Breast epithelium (tissue), 4 donors: ENCODE measurements around the gene OCRL. TPM values are rescaled to one million over a fixed set of nuclear protein-coding genes. Genes with fewer than 3 reads are reported as not detected.

Source experiments
- DNase-seq, 2 donors: peaks; one replicate each; pipeline ENCODE4 v3.0.0-alpha.2; 2019; ENCODE audit warnings: low spot score in 2 of 2
- H3K27ac ChIP-seq, 2 donors: fragments of 200-600 bp; sonication (generic) in 1 of 2; one replicate each; pipeline ENCODE4 v1.5.1; 2016 to 2019; ENCODE audit warnings: mild to moderate bottlenecking in 1 of 2
- H3K27me3 ChIP-seq, 2 donors: fragments of 200-600 bp; sonication (generic) in 1 of 2; one replicate each; pipeline versions ENCODE4 v1.5.1 to v1.6.0; 2017 to 2019; ENCODE audit warnings: control low read depth in 1 of 2, mild to moderate bottlenecking in 1 of 2
- H3K36me3 ChIP-seq: fragments of 200-600 bp; one replicate; pipeline ENCODE4 v1.5.1; 2019
- H3K4me1 ChIP-seq, 2 donors: fragments of 200-600 bp; sonication (generic); one replicate each; pipeline ENCODE4 v1.5.1; 2016 to 2019; ENCODE audit warnings: control low read depth in 1 of 2
- H3K4me3 ChIP-seq, 3 donors: fragments of 200-600 bp; sonication (generic); 1 replicate in 2 of 3; 2 replicates in 1 of 3; pipeline ENCODE4 v1.5.1; 2016 to 2019; ENCODE audit warnings: mild to moderate bottlenecking in 3 of 3, moderate library complexity in 2 of 3
- H3K9me3 ChIP-seq, 2 donors: fragments of 200-600 bp; sonication (generic) in 1 of 2; one replicate each; pipeline ENCODE4 v1.5.1; 2016 to 2019; ENCODE audit warnings: control low read depth in 1 of 2
- CTCF ChIP-seq, 3 donors: fragments of 450-650 bp; IDR thresholded peaks; one replicate each; pipeline ENCODE4 v1.5.1; 2016 to 2017; ENCODE audit warnings: antibody characterized with exemption in 3 of 3, mild to moderate bottlenecking in 3 of 3, moderate library complexity in 3 of 3
- POLR2A ChIP-seq: fragments of 450-650 bp; IDR thresholded peaks from one replicate; pipeline ENCODE4 v1.6.1; 2016; ENCODE audit warnings: antibody characterized with exemption, mild to moderate bottlenecking, moderate library complexity
- POLR2AphosphoS5 ChIP-seq, 3 donors: sonication (generic); formaldehyde crosslinking; IDR thresholded peaks; one replicate each; pipeline ENCODE4 v1.6.1; 2017; ENCODE audit warnings: antibody characterized with exemption in 3 of 3
- intact Hi-C: fragments of 100-400 bp; cut with DNase I; formaldehyde crosslinking; loops from one replicate; pipeline ENCODE4 v1.15.1; 2023; ENCODE audit warnings: low total_unique reads
- total RNA-seq, 3 donors: library from RNA; depleted of rRNA; stranded (reverse); fragments of >200 nt; gene quantifications; one replicate each; pipeline ENCODE4 v1.1.0, GENCODE V29; 2016

Gene OCRL
- total RNA-seq, 3 donors from 2014 or later, result 16.7 to 22.1 (median 17.4) TPM

GRCh38 chrX:129609395-129609794, 69.3 kb downstream of the OCRL start:
- intact Hi-C loops, result loop anchor here (5.0 kb wide), 1 partner anchor 733 kb away; no protein-coding TSS in a partner anchor
- no peaks in the 10 kb centered on the region for H3K4me1 ChIP-seq
- H3K9me3 ChIP-seq, result no peaks in the 10 kb centered on the region
- TF ChIP-seq POLR2AphosphoS5 (IDR thresholded peaks at IDR 0.05) (no peak), CTCF (IDR thresholded peaks at IDR 0.05) (no peak), POLR2A (no peak)
- H3K27me3 ChIP-seq, result peaks cover 0 to 17% of the 10 kb centered on the region in 2 donors
- H3K27ac ChIP-seq, result no peak overlapping the region
- no peak overlapping the region for H3K4me3 ChIP-seq
- H3K36me3 ChIP-seq, result no peaks in the 10 kb centered on the region
- DNase-seq, result no peak

- H3K27ac ChIP-seq, result no peak overlapping the region
- H3K27me3 ChIP-seq, result peaks cover 0 to 27% of the 10 kb centered on the region in 2 donors
- intact Hi-C loops, result no loop called here
- no peak overlapping the region for H3K4me3 ChIP-seq
- H3K4me1 ChIP-seq, result no peaks in the 10 kb centered on the region
- H3K36me3 ChIP-seq, result no peaks in the 10 kb centered on the region
- peak in 1 of 2 donors; percentile 62 for DNase-seq
- no peaks in the 10 kb centered on the region for H3K9me3 ChIP-seq
- TF ChIP-seq POLR2AphosphoS5 (IDR thresholded peaks at IDR 0.05), result no peak
- TF ChIP-seq CTCF (IDR thresholded peaks at IDR 0.05), result no peak
- TF ChIP-seq POLR2A, result no peak
Observed at GRCh38 chrX:129612396-129612795, 72.3 kb downstream of the OCRL start.

GRCh38 chrX:129613596-129613995, 73.5 kb downstream of the OCRL start:
- intact Hi-C loops, result no loop called here
- DNase-seq, result no peak
- no peak overlapping the region for H3K27ac ChIP-seq
- H3K4me1 ChIP-seq, result no peaks in the 10 kb centered on the region
- H3K9me3 ChIP-seq, result no peaks in the 10 kb centered on the region
- no peak for TF ChIP-seq POLR2A
- no peak for TF ChIP-seq POLR2AphosphoS5 (IDR thresholded peaks at IDR 0.05)
- no peak for TF ChIP-seq CTCF (IDR thresholded peaks at IDR 0.05)
- no peaks in the 10 kb centered on the region for H3K36me3 ChIP-seq
- H3K27me3 ChIP-seq, result peaks cover 0 to 23% of the 10 kb centered on the region in 2 donors
- no peak overlapping the region for H3K4me3 ChIP-seq

- Histone ChIP-seq H3K4me1 (no peaks in the 10 kb centered on the region), H3K4me3 (no peak overlapping the region), H3K36me3 (no peaks in the 10 kb centered on the region), H3K9me3 (no peaks in the 10 kb centered on the region), H3K27ac (no peak overlapping the region), H3K27me3 (peaks cover 0 to 18% of the 10 kb centered on the region in 2 donors)
- DNase-seq, result no peak
- TF ChIP-seq POLR2AphosphoS5 (IDR thresholded peaks at IDR 0.05) (no peak), POLR2A (no peak), CTCF (IDR thresholded peaks at IDR 0.05) (no peak)
- intact Hi-C loops, result no loop called here
Observed at GRCh38 chrX:129614481-129615255, 74.6 kb downstream of the OCRL start.

GRCh38 chrX:129617420-129617819, 77.4 kb downstream of the OCRL start:
- H3K4me3 ChIP-seq, result no peak overlapping the region
- no peak overlapping the region for H3K27ac ChIP-seq
- TF ChIP-seq POLR2A, result no peak
- no peak for TF ChIP-seq CTCF (IDR thresholded peaks at IDR 0.05)
- TF ChIP-seq POLR2AphosphoS5 (IDR thresholded peaks at IDR 0.05), result no peak
- H3K36me3 ChIP-seq, result no peaks in the 10 kb centered on the region
- H3K9me3 ChIP-seq, result no peaks in the 10 kb centered on the region
- H3K27me3 ChIP-seq, result peaks cover 0 to 32% of the 10 kb centered on the region in 2 donors
- no peaks in the 10 kb centered on the region for H3K4me1 ChIP-seq
- no peak for DNase-seq
- intact Hi-C loops, result no loop called here
